Measurements from ENCODE around the gene IL17REL.
"Not testable (repeated sequence)": the region's sequence is repeated elsewhere in the genome, so short reads cannot be mapped to it uniquely, and the experiment has no call there.

Gene IL17REL

DNA sequence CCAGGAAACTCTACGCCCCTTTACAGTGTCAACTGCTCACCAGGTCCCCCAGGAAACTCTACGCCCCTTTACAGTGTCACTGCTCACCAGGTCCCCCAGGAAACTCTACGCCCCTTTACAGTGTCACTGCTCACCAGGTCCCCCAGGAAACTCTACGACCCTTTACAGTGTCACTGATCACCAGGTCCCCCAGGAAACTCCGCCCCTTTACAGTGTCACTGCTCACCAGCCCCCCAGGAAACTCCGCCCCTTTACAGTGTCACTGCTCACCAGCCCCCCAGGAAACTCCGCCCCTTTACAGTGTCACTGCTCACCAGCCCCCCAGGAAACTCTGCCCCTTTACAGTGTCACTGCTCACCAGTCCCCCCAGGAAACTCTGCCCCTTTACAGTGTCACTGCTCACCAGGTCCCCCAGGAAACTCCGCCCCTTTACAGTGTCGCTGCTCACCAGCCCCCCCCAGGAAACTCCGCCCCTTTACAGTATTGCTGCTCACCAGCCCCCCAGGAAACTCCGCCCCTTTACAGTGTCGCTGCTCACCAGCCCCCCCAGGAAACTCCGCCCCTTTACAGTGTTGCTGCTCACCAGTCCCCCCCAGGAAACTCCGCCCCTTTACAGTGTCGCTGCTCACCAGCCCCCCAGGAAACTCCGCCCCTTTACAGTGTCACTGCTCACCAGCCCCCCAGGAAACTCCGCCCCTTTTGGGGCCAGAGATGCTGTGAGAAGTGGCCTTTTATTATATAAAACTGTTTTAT lies 67.3 kb downstream of the IL17REL start:
- not testable (repeated sequence) for DNase-seq (ENCODE audit: low read depth, low spot score)
